HG02642 (cell line): ENCODE data around the gene DOCK8.
A peak's percentile ranks its signal among the peaks of the same experiment; 100 is the strongest.

Experiments used
- ATAC-seq: cut with Tn5 transposase; IDR thresholded peaks from one replicate; pipeline ENCODE4 v1.9.1; 2021; ENCODE audit warnings: mild to moderate bottlenecking; ENCODE audit not compliant: unreplicated experiment, poor library complexity

DOCK8 gene

DNA sequence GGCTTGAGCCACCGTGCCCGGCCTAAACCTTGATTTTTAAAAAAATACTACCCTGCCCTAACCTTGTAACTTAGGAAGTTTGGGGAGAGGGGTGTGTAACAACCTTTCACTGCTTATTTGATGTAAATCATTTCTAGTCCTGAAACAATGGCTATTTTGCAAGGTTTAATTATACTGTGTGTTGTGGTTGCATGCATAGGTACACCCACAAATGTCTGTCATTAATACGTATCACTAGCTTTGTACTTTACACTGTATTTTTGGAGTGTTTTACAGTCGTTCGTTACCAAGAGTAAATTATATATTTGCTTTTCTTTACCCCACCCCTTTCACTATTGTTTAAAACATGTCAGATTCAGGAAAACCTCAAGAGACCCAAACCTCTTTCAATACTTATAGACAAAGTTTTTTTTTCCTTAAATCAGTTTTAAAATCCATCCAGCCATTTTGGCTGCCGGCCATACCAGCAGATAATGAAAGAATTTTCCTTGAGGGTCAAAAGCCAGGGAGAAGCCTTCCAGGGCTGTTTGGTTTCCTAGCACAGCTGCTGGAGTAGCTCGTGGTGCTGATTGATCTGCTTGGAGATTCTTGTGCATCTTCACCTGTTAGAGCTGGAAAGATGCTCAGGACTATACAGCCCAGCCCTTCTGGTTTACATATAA is 50.7 kb downstream of the DOCK8 start:
- no peak for ATAC-seq

DNA sequence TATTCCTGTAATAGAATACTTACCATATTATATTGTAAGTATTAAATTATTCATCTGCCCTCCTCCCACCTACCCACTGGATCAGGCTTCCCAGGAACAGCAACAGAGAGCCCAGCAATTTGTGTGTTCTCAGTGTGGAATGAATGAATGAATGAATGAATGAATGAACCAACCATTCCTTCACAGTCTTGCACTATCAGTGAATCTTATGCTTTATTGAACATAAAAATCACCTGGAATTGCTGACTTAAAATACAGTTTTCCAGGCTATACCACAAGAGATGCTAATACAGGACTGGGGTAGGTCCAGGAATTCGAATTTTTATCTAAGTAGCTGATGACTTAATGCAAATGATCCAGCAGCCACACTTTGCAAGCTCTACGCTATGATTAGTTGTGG is 51.6 kb downstream of the DOCK8 start:
- ATAC-seq = no peak

DNA sequence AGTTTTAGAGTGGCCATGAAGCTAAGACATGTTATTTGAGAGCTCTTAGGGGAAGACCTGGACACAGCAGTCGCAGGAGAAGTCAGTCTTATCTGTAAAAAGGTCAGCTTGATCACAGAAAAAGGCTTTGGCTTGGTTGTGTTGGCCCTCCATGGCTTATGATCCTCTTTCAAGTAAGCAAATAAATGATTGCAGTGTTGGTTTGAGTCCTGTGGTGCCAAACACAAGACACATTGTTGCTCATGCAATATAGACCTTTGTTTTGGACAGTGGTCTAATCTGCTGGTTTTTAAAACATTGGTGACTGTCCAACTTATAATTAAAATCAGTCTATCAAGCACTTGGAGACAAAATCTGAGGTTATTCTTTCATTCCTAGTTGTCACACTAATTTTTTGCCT is 54.0 kb downstream of the DOCK8 start:
- ATAC-seq = no peak

DNA sequence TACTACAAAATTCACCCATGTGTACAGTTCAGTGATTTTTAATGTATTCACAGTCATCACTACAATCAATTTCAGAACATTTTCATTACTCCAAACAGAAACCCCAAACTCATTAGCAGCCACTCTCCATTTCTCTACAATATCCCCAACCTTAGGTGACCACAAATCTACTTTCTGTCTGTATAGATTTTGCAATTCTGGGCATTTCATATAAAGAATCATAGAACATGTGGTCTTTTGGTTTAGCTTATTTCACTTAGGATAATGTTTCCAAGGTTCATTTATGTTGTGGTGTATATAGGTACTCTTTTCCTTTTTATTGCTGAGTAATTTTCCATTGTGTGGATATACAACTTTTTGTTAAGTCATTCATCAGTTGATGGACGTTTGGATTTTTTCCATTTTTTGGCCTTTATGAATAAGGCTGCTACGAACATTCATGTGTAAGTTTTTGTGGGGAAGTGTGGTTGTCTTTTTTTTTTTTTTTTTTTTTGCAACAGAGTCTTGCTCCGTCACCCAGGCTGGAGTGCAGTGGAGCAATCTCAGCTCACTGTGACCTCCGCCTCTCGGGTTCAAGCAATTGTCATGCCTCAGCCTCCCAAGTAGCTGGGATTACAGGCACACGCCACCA is 54.5 kb downstream of the DOCK8 start:
- ATAC-seq = no peak

DNA sequence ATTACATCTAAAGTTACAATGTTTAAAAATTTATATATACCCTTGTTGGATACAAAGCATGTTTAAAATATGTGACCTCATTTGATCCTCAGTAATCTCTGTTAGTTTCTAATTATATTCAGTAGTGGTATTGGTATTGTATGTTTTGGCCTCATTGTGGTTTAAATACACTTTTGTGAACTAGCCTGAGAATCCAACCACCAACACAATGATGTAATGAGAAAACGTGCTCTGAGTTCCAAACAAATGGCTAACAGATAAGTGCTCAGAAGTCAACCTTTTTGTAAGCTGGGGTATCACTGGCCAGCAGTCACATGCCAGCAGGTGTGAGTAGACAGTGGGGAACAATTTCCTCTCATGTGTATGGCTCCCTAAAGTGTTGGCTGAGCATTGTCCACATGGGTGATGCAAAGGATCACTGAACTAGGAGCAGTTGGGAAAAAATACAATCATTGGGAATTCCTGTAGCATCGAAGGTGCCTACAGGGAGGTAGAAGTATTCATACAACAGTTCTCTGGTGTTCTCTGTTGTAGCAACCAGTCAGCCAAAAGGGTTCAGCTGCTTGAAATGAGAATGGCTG is 56.1 kb downstream of the DOCK8 start:
- ATAC-seq = no peak

DNA sequence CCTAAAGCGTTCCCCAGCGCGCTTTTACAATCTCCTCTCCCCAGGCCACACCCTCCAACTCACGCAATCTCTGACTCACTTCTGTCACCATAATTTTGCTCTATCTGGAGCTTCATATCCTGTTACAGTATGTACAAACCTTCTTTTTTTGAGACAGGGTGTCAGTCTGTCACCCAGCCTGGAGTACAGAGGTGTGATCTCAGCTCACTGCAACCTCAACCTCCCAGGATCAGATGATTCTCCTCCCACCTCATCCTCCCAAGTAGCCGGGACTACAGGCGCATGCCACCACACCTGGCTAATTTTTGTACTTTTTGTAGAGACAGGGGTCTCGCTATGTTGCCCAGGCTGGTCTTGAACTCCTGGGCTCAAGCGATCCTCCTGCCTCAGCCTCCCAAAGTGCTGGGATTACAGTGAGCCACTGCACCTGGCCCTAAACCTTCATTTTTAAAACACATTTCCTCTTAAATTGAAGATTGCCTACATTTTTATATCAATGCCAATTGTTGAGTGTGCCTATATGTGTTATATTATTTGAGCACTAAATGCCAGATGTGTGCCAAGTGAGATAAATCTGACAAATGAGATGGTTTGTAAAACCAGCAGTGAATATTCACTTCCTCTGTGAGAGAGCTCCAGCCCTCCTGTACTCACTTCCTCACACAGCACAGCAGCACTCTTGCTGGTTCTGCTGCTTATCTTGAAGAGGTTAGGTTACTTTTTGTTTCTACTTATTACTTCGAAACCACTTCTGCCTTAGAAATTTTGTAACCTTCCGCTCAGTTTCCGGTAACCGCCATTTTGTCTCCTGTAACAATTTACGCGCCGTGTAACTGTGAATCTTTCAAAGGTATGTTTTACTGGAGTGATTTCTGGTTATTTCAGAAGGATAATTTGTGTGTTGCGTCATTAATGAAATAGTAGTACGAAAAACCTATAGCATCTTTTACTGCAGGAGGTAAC is 57.9 kb downstream of the DOCK8 start:
- peak; percentile 98 for ATAC-seq

- ATAC-seq = no peak
Measured at GRCh38 chr9:274406-274805, 59.7 kb downstream of the DOCK8 start.

GRCh38 chr9:277601-278295 is 63.1 kb downstream of the DOCK8 start:
- no peak for ATAC-seq

DNA sequence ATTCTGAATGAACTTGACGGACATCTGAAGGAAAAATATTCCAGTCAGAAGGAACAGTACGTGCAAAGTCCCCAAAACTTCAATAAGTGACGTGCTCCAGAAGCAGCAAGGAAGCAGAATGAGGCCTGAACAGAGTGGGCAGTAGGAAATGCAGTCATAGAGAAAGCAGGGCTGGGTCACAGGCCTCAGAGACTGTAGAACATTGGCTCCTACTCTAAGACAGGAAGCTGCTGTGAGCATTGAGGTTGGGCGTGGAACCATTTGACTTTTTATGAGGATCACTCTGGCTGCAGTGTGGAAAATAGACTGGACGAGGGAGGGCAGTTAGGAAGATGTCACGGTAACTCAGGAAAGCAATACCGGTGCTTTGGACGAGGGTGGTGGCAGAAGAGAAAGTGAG is 64.0 kb downstream of the DOCK8 start:
- peak; percentile 56 for ATAC-seq

DNA sequence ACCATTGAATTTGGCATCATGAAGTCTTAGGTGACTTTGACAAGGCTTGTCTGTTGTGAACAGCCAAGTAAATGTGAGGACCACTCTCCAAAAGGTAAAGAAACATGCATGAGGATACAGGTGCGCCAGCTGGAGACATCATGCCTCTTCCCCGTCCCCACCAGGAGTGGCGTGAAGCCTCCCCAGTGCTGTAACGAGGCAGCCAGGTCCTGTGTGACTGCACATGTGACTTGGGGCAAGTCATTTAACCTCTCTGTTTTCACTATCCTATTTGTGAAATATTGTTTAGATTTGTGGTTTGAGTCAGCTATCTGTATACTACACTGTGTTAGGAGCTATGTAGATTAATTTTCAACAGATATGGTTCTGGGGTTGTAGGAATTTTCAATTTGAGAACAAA is 65.0 kb downstream of the DOCK8 start:
- ATAC-seq = no peak

- ATAC-seq = peak; percentile 38
Measured at GRCh38 chr9:281741-282645, 67.3 kb downstream of the DOCK8 start.

DNA sequence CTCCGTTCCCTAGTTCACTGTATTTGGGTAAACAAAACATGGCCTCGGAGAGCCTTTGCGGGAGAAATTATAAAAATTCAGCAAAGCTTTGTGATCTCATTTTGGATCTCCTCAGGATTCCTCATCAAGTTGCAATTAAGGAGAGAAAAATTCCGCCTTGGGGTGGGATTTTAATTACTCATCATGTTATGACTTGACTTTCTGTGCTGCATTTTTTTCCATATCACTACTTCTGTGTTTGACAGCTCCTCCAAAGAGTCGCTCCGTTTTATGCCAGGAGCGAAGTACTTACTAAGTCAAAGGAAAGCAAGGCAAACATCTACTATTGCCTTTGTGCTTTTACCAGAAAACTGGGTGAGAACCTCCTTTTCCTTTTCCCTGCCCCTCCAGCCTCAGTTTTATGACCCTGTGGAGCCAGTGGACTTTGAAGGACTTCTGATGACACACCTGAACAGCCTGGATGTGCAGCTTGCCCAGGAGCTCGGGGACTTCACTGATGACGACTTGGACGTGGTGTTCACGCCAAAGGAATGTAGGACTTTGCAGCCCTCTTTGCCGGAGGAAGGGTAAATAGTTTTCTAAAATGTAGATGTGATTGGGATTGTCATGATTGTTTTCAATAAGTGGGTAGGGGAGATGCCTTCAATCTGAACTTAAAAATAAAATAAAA is 71.5 kb downstream of the DOCK8 start:
- ATAC-seq = no peak

DNA sequence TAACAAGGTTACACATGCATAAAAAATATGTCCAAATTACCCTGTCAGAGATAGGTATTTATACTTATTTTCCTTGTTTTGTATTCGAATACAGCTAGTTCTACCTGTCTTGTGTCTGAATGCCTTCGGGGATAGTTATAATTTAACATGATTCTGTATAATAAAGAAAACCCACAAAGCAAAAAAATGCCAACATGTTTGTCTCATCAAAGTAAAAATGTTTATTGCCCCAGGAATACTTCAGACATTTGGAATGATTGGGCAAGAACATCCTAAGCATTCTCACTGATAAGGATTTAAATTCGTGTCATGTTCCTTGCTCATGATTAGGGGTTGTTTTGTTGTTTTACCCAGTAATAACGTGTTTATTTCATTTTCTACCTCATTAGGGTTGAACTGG is 74.5 kb downstream of the DOCK8 start:
- ATAC-seq = no peak

DNA sequence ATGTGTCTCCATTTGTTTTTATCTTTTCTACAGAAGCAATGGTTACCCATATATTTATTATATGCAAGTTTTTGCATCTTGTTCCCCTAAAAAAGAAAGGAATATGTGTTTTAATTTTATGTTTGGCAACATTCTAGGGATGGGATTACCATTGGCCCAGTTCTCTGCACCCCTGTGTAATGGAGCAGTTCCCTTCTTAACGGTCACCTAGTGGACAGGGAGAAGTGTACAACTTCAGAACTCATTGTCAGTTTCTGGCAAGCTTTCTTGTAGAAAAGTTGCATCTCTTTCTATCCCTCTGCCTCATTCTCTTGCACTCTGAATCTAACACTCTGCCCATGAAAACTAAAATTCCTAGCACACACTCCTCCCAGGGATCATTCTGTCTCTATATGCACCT is 78.2 kb downstream of the DOCK8 start:
- ATAC-seq = no peak

DNA sequence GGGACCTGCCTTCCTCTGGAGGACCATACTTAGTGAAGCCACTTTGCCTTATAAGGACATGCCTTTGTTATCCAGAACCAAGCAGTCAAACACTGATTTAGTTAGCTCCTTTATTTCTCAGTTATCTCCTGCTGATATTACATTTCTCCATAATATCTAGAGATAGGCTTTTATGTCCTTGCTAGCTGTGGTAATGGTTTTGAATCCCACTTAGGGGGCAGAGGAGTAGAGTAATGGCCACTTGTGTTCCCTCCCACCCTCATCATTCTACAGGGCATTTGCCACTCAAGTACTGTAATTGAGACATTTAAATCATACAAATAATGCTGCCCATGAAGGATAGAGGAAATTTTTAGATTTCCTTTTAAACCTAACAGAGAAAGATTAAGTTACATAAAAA is 80.9 kb downstream of the DOCK8 start:
- no peak for ATAC-seq

GRCh38 chr9:296411-296810 is 81.7 kb downstream of the DOCK8 start:
- ATAC-seq = no peak

DNA sequence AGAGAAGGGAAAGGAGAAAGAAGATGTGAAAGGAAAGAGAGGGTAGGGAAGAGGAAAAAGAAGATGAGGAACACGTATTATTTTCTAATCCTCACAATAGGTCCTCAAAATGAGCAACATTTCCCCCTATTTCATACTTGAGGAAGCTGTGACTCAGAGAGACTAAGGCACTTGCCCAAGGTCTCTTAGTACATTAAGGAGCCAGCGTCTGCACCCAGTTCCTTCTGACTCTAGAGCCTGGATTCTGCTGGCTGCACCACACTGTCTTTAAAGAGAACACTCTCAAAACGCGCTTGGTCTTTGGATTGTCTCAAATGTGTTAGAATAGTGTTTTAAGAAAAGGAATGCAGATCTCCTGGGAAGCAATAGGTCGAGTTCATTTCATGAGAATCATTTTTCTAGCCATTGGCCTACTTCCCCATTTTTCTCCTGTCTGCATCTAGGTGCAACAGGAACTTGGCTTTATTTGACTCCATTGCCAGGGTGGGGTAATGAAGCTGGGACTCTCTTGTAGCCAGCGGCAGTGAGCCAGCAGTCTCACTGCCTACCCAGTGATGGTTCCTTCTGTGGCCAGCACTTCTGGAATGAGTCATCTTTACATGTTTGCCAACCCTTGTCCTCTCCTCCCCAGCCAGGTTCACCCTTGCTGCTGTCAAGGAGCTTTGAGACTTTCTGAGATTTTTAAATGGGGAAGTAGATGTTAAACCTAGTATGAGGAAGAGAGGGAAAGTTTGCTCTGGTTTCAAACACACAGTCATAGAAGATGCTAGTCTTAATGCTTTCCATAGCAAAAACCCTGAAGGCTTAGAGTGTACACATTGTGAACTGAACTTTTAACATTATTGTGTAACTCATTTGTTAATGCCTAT is 82.7 kb downstream of the DOCK8 start:
- ATAC-seq = peak; percentile 95

DNA sequence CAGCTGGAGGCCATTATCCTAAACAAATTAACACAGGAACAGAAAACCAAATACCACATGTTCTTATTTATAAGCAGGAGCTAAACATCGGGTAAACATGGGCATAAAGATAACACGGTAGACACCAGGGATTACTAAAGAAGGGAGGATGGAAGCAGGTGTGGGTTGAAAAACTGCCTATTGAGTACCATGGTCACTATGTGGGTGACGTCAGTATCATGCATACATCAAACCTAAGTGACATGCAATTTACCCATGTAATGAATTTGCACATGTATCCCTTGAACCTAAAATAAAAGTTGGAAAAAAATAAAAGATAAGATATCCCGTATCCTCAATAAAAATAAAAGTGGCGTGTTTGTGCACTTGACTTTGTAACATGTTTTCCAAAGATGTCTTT is 88.8 kb downstream of the DOCK8 start:
- no peak for ATAC-seq
